ENCODE results near the gene NUDT4B.
"Not testable (repeated sequence)": the region's sequence is repeated elsewhere in the genome, so short reads cannot be mapped to it uniquely, and the experiment has no call there.

Gene NUDT4B

DNA sequence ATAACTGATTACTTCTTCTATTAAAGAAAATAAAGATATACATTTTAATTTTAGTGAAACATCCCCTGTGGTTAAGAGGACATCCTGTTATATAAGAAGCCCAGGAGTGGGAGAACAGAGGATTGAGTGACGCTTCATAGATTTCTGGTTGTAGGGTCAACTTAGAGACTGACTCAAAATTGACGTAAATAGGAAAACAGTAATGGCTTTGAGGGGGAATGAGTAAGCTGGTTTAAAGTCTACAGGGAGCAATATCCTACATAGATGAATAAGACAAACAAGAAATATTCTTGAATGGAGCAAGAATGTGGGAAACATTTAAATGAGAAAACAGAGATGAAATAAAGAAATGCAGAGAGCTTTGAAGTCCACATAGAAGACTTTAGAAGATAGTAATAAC is 20.7 kb upstream of the NUDT4B start:
- not testable (repeated sequence) for H3K4me1 ChIP-seq, H3K9ac ChIP-seq, H3K27me3 ChIP-seq, H4K20me1 ChIP-seq, H3K9me3 ChIP-seq, H3K36me3 ChIP-seq, H3K4me3 ChIP-seq, H3K27ac ChIP-seq, H3K4me2 ChIP-seq

DNA sequence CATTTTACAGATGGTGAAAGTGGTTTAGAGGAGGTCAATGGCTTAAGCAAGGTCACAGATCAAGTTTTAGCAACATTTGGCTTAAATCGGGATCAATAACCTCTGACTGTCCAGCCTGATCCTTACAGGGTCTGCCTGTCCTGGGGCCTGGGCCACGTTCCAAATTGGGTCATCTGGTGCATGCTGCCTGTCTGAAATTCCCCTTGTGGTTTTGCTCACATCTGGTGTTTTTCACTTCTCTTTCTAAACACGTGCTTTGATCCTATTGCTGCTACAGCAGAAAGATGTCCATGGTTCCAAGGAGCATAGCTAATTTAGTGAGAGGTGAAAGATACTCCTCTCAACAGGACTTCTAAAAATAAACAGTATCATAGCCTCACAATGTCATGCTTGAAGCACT is 19.4 kb upstream of the NUDT4B start:
- H3K4me3 ChIP-seq, H3K36me3 ChIP-seq, H4K20me1 ChIP-seq, H3K9me3 ChIP-seq, H3K27me3 ChIP-seq, H3K27ac ChIP-seq, H3K4me2 ChIP-seq, H3K9ac ChIP-seq, H3K4me1 ChIP-seq: not testable (repeated sequence)

DNA sequence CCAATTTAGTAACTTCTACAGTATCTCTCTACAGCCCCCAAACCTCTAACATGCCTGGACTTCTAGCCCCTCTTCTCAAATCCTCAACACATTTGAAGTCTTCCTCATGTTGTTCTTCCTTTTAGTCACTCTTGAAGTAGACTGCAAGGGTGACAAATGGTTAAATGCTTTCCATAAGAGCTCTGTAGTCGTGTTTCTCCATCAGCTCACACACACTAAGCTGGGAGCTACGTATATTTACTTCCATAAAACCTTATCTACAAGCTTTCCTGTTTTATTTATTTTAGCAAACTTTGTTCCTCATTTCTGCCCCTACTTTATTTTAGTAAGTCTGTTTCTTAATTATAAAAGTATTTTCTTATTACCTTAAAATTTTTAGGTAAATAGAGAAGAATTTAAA is 19.0 kb upstream of the NUDT4B start:
- not testable (repeated sequence) for H3K9ac ChIP-seq, H3K4me1 ChIP-seq, H3K27me3 ChIP-seq

DNA sequence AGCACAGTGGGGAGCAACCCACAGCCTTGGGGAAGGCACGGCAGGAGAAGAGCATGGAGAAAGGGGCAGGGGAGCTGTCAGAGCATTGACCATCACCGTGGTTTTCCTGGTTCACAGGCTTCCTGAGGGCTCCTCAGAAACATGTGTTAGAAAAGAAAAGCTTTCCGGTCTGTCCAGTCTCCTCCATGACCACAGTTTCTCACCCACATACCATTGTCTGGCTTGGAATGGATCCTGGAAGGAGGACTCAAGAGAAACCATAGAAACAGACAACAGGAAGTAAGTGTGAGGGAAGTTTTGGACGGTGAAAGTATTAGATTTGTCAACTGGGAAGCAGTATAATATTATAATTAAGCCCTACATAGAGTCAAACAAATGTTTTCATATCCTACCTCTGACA is 16.3 kb upstream of the NUDT4B start:
- not testable (repeated sequence) for H3K9me3 ChIP-seq, H3K4me1 ChIP-seq, H3K9ac ChIP-seq, H3K27me3 ChIP-seq, H3K27ac ChIP-seq, H3K4me2 ChIP-seq, H4K20me1 ChIP-seq, H3K4me3 ChIP-seq, H3K36me3 ChIP-seq

More for the DNA sequence above, 19.0 kb upstream of the NUDT4B start:
- not testable (repeated sequence) for H3K4me3 ChIP-seq, H3K4me2 ChIP-seq, H3K36me3 ChIP-seq, H3K27ac ChIP-seq, H4K20me1 ChIP-seq, H3K9me3 ChIP-seq

DNA sequence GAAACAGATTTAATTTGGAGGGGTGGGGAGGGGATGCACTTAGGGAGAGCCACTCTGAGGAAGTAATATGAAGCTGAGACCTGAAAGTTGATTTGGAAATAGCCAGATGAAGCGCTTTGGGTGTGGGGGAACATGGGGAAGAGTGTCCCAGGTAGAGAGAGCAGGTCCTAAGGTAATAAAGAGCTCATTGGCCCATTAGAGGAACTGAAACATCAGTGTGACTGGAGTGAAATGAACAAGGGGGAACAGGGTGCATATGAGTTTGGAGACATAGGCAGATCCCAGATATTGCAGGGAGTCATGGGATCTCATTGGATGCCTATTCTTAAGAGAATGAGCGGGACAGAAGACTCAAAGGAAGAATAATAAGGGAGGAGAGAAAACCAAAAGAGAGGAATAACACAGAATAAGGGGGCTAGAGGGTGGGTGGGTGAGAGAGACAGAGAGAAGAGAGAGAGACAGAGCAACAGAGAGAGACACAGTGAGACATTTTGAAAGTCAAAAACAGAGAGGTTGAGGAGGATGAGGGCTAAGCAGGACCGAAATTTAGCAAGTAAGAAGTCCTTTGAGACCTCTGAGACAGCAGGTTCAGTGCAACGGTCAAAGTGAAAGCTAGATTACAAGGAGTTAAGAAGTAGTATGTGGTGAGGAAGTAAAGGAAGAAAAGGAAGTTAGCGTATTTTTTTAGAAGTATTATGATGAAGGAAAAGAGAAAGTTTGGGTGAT is 14.8 kb upstream of the NUDT4B start:
- H4K20me1 ChIP-seq, H3K27ac ChIP-seq, H3K4me2 ChIP-seq, H3K27me3 ChIP-seq, H3K4me3 ChIP-seq, H3K4me1 ChIP-seq, H3K9ac ChIP-seq, H3K9me3 ChIP-seq, H3K36me3 ChIP-seq: not testable (repeated sequence)

DNA sequence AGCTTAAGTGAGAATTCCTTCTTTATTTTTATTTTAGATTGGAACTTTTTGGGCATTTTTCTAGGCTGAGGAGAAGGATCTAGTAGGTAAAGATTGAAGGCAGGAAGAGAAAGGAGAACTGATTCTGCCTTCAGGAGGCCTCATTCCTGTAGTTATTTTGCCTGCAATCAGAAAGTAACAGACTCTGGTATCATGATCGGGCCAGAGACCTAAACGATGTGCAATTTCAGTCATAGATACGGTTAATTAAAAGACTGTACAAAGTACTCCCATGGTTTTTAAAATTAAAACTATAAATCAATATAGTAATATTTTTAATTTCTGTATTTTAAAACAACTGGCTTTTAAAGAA is 14.3 kb upstream of the NUDT4B start:
- H3K27me3 ChIP-seq, H3K9ac ChIP-seq: not testable (repeated sequence)

DNA sequence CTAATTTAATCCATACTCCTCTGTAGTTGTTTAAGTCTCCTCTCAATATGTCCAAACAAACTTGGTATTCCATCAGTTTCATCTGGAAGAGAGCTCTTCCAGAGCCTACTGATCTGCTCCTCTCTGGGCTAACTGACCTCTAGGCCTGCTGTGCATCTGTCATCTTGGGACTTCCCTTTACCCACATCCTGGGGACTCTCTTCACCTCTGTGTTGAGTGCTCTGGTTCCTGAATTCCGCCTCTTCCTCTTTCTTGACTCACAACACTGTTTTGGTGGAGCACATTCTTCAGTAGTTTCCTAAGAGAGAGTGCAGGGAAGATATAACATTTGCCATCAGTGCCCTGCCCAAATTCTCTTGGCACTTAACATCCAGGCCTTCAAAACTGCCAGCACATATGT is 13.0 kb upstream of the NUDT4B start:
- not testable (repeated sequence) for H3K4me1 ChIP-seq, H3K27me3 ChIP-seq, H3K4me2 ChIP-seq, H3K36me3 ChIP-seq, H4K20me1 ChIP-seq, H3K4me3 ChIP-seq, H3K9me3 ChIP-seq, H3K27ac ChIP-seq, H3K9ac ChIP-seq

More for the DNA sequence above, 14.3 kb upstream of the NUDT4B start:
- H3K4me3 ChIP-seq, H3K4me1 ChIP-seq, H3K36me3 ChIP-seq, H3K9me3 ChIP-seq, H3K4me2 ChIP-seq, H4K20me1 ChIP-seq, H3K27ac ChIP-seq: not testable (repeated sequence)

DNA sequence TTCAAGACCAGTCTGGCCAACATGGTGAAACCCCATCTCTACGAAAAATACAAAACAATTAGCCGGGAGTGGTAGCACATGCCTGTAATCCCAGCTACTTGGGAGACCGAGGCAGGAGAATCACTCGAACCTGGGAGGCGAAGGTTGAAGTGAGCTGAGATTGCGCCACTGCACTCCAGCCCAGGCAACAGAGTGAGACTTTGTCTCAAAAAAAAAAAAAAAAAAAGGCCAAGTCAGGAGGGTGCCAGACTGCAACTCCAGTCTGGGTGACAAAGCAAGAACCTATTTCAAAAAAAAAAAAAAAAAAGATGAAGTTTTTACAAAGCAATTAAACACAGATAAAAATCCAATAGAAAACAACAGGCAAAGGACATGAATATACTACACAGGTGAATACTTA is 9.9 kb upstream of the NUDT4B start:
- H4K20me1 ChIP-seq, H3K27ac ChIP-seq, H3K4me3 ChIP-seq, H3K9ac ChIP-seq, H3K4me1 ChIP-seq, H3K36me3 ChIP-seq, H3K9me3 ChIP-seq, H3K4me2 ChIP-seq, H3K27me3 ChIP-seq: not testable (repeated sequence)

DNA sequence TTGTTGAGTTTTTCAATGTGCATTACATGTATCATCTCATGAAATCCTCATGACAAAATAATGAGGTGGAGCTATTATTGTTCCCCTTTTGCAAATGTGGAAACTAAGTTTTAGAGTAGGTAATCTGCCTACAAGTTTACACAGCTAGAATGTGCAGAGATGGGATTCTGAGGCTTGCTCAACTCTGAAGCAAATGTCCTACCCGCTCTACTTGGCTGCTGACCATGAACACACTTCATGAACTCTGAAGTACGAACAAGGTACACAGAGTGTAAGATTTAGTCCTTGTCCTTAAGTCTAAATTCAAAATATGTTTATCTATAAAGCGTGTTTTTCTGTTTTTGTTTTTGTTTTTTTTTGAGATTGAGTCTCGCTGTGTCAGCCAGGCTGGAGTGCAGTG is 5.4 kb upstream of the NUDT4B start:
- not testable (repeated sequence) for H3K9me3 ChIP-seq, H3K4me2 ChIP-seq, H3K27ac ChIP-seq, H3K4me1 ChIP-seq, H3K4me3 ChIP-seq, H3K27me3 ChIP-seq, H4K20me1 ChIP-seq, H3K36me3 ChIP-seq, H3K9ac ChIP-seq

DNA sequence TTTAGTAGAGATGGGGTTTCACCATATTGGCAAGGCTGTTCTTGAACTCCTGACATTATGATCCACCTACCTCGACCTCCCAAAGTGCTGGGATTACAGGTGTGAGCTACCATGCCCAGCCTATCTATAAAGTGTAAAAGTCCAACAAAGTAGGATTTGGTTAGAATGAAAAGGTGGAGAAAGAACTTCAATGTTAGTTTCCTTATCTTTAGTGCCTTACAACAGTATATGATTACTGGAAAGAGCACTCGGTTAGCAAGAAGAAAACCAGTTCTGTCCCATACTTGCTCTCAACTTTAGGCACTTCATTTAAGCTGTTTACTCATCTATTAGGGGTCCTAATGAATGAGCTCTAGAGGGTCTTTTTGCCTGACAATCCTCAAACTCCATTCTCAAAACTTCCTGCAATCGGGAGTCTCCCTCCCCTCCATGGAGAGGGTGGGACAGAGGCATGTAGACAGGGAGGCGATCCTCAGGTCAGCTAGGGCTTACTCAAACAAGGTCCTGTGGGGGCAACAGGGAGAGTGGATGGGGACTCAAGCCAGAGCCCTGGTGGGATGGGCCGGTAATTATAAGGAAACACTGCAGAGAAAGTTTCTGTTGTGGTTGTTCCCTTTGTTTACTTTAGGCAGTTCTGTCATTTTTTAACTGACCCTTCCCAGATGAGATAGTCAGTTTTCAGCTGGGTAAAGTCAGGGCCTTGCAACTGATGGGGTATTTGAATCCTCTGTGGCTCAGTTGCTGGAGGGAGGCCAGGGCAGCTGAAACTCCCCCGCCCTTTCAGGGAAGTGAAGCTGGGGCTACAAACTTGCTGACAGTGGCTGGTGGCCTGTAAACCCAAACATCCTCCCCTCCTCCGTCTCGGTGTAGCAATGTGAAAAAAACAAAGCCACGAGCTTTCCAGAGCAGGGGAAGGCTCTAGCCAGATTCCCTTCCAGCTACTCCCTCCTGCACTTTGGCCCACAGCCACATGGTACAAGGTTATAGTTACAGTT is 4.6 kb upstream of the NUDT4B start:
- not testable (repeated sequence) for H3K4me2 ChIP-seq, H4K20me1 ChIP-seq, H3K36me3 ChIP-seq

DNA sequence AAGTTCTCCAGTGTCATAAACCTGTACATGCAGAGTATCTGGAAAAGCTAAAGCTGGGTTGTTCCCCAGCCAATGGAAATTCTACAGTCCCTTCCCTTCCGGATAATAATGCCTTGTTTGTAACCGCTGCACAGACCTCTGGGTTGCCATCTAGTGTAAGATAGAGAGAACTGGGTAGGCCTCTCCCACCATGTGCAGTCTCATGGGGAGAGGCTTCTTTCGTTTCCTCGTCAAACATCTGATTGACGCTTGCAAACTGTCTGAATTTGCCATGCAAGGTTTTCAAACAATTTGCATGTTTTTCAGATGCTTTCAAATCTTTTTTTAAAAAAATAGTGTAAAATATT is 734 bp downstream of the NUDT4B start:
- not testable (repeated sequence) for H3K4me2 ChIP-seq, H3K27me3 ChIP-seq, H3K9ac ChIP-seq, H3K27ac ChIP-seq, H3K4me3 ChIP-seq, H4K20me1 ChIP-seq, H3K4me1 ChIP-seq, H3K36me3 ChIP-seq, H3K9me3 ChIP-seq

More for the DNA sequence above, 4.6 kb upstream of the NUDT4B start:
- not testable (repeated sequence) for H3K9ac ChIP-seq, H3K4me1 ChIP-seq, H3K27ac ChIP-seq, H3K27me3 ChIP-seq, H3K4me3 ChIP-seq, H3K9me3 ChIP-seq

DNA sequence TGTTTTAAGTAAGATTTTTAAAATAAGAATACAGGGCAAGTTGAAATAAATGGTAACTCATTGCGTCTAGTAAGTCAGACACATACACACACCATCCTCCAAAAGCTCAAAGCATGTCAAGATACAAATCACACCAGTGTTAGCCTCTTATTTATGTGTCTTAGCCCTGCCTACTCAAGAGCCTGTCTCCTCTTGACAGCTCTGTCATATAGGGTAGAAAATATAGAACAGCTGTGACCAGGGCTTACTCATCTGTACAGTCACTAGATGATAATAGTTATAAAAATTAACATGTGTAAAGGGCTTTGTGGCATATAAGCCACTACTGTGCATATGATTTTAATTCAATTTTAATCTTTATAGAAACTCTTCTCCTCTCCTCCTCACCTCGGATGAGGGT is 7.7 kb downstream of the NUDT4B start:
- H4K20me1 ChIP-seq, H3K4me1 ChIP-seq, H3K27me3 ChIP-seq, H3K27ac ChIP-seq, H3K4me3 ChIP-seq, H3K4me2 ChIP-seq, H3K9me3 ChIP-seq, H3K36me3 ChIP-seq, H3K9ac ChIP-seq: not testable (repeated sequence)

DNA sequence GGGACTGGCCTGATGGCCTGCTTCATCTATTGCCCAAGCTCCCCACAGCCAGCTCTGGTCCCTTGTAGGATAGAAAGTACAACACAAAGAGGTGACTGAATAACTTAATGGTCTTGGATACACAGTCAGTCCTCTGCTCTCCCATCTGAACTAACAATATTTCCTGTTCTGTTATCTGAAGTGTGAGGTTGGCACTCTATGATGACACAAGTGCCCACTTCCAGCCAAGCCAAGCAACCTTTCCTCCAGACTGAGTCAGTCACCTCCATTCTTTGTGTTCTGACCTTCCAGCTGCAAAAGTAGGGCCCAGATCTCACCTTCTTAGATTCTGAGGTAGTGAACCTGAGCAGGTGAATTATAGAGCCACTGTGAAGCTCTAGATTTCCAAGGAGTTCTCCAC is 8.9 kb downstream of the NUDT4B start:
- not testable (repeated sequence) for H3K4me3 ChIP-seq, H3K36me3 ChIP-seq, H3K4me1 ChIP-seq, H3K27me3 ChIP-seq, H3K9me3 ChIP-seq, H4K20me1 ChIP-seq, H3K27ac ChIP-seq, H3K9ac ChIP-seq, H3K4me2 ChIP-seq

DNA sequence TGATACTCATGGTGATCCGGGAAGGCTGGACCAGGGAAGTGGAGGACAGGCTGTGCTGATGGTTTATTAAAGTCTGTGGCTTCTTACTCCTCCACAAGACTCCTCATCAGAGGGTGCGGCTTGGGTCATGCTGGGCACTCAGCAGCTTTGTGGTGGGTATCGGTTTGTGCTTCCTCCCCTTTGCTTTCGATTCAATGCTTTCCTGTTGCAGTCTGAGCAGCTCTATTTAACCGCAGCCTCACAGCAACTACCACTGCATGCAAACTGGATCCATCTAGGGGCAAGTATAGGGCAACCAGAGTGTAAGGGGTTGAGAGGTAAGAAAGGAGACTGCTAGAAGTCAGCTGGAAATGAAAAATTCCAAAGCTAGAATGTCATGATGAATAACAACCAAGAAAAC is 9.8 kb downstream of the NUDT4B start:
- not testable (repeated sequence) for H3K27me3 ChIP-seq, H3K9ac ChIP-seq, H3K36me3 ChIP-seq, H3K9me3 ChIP-seq, H3K4me3 ChIP-seq, H3K4me2 ChIP-seq, H3K4me1 ChIP-seq, H3K27ac ChIP-seq, H4K20me1 ChIP-seq

DNA sequence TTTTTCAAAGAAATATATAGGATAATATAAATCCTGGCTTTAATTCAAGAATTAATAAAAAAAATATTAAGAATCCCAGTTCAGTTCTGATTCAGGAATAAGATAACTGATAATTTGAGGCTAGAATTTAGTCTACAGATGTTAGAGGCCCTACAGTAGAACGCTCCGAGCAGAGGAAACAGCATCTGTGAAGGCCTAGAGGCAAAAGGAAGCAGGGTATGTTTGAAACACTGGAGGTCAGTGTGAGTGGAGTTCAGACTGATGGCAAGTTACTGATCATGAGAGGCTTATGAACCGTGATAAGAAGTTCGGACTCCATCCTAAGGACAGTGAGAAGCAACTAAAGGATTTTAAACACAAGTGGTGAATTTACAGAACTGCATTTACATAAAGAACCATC is 10.4 kb downstream of the NUDT4B start:
- H3K27me3 ChIP-seq, H3K9ac ChIP-seq, H3K4me2 ChIP-seq, H3K27ac ChIP-seq, H3K36me3 ChIP-seq, H3K4me3 ChIP-seq, H3K9me3 ChIP-seq, H4K20me1 ChIP-seq, H3K4me1 ChIP-seq: not testable (repeated sequence)

Data from BLaER1 (cell line).